PFSK-1 (cell line): Measurements from ENCODE around the gene FAM170B.

ENCODE experiments used
- FOXP2 ChIP-seq: optimal IDR thresholded peaks from 2 replicates; pipeline ENCODE3; 2011; ENCODE audit warnings: borderline replicate concordance, control low read depth, inconsistent platforms; ENCODE audit not compliant: insufficient read depth; ENCODE audit errors: extremely low read length, extremely low read depth
- POLR2AphosphoS5 ChIP-seq: IDR thresholded peaks from 2 replicates; pipeline ENCODE4 v1.6.1; 2012; ENCODE audit warnings: low read depth, mild to moderate bottlenecking, control low read depth, low read length, moderate library complexity
- REST ChIP-seq, 2 experiments: IDR thresholded peaks; 2 replicates each; pipeline versions ENCODE4 v1.6.1 to v1.8.0; 2011 to 2012; ENCODE audit warnings: low read depth in 2 of 2, low read length in 2 of 2, control low read depth in 1 of 2, inconsistent platforms in 1 of 2, mild to moderate bottlenecking in 1 of 2, moderate library complexity in 1 of 2; ENCODE audit not compliant: insufficient read depth in 1 of 2
- SIN3A ChIP-seq: IDR thresholded peaks from 2 replicates; pipeline ENCODE4 v1.6.1; 2012; ENCODE audit warnings: mild to moderate bottlenecking, low read length, moderate library complexity, borderline replicate concordance; ENCODE audit not compliant: insufficient read depth
- TAF1 ChIP-seq: IDR thresholded peaks from 2 replicates; pipeline ENCODE4 v1.6.1; 2012; ENCODE audit warnings: low read length, control low read depth, borderline replicate concordance; ENCODE audit not compliant: insufficient read depth

Gene FAM170B

GRCh38 chr10:49168171-49168540 is 34.3 kb upstream of the FAM170B start:
- TF ChIP-seq TAF1 (no peak), POLR2AphosphoS5 (no peak), REST (IDR thresholded peaks at IDR 0.05; ENCODE audit: insufficient read depth in 1 of 2, low read depth in 2 of 2, low read length in 2 of 2) (no peak), SIN3A (no peak), FOXP2 (no peak)

- TF ChIP-seq SIN3A, result no peak
- TF ChIP-seq POLR2AphosphoS5, result no peak
- TF ChIP-seq REST (IDR thresholded peaks at IDR 0.05; ENCODE audit: insufficient read depth in 1 of 2, low read depth in 2 of 2, low read length in 2 of 2), result no peak
- TF ChIP-seq TAF1, result no peak
- TF ChIP-seq FOXP2, result no peak
Observed at GRCh38 chr10:49167425-49168170, 33.8 kb upstream of the FAM170B start.

- TF ChIP-seq REST (IDR thresholded peaks at IDR 0.05; ENCODE audit: insufficient read depth in 1 of 2, low read depth in 2 of 2, low read length in 2 of 2), result no peak
- no peak for TF ChIP-seq FOXP2
- TF ChIP-seq TAF1, result no peak
- TF ChIP-seq SIN3A, result no peak
- no peak for TF ChIP-seq POLR2AphosphoS5
Observed at GRCh38 chr10:49166484-49167400, 32.9 kb upstream of the FAM170B start.

GRCh38 chr10:49165821-49166483 is 32.1 kb upstream of the FAM170B start:
- TF ChIP-seq TAF1, result no peak
- TF ChIP-seq REST (IDR thresholded peaks at IDR 0.05; ENCODE audit: insufficient read depth in 1 of 2, low read depth in 2 of 2, low read length in 2 of 2), result no peak
- TF ChIP-seq FOXP2, result no peak
- no peak for TF ChIP-seq POLR2AphosphoS5
- TF ChIP-seq SIN3A, result no peak
